H54 (cell line): ENCODE data around the gene YIPF4.
"Not testable (repeated sequence)": the region's sequence is repeated elsewhere in the genome, so short reads cannot be mapped to it uniquely, and the experiment has no call there.

ENCODE experiments used
- DNase-seq: peaks from one replicate; pipeline ENCODE4 v3.0.0; 2011; ENCODE audit warnings: low spot score, mixed read lengths; ENCODE audit not compliant: insufficient read length
- FAIRE-seq: peaks from 3 replicates; lab custom pipeline; 2011; peaks lifted over from hg19 to GRCh38; lab: Jason Lieb, UNC
- POLR2A ChIP-seq: IDR thresholded peaks from 2 replicates; pipeline ENCODE4 v1.6.1; 2011; ENCODE audit warnings: low read depth, mild to moderate bottlenecking, low read length

YIPF4 gene

GRCh38 chr2:32264422-32265105 is 13.1 kb upstream of the YIPF4 start, which contains the start of gene NLRC4:
Gene NLRC4 (minus strand): TSS chr2:32264886. CDS start chr2:32256775, 8,111 bp downstream.
- no peak for FAIRE-seq
- no peak for TF ChIP-seq POLR2A
- DNase-seq, result no peak

- TF ChIP-seq POLR2A, result no peak
- FAIRE-seq (no peak), DNase-seq (no peak)
These were observed 6.6 kb upstream of the YIPF4 start for GRCh38 chr2:32271063-32271462.

DNA sequence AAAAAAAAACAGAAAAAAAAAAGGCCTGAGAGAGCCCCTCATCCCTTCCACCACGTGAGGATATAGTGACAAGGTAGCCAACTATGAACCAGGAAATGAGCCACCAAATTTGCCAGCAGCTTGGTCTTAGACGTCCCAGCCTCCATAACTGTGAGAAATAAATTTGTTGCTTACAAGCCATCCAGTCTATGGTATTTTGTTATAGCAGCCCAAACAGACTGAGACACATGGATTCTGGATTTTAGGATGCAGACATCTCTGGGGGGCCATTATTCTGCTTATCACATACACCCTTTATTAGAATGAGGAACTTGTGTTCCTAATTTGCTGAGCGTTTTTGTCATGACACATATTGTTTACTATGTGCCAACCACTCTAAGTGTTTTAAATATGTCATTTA is 5.4 kb upstream of the YIPF4 start:
- TF ChIP-seq POLR2A, result no peak
- no peak for FAIRE-seq
- DNase-seq, result no peak

GRCh38 chr2:32274289-32274688 is 3.4 kb upstream of the YIPF4 start:
- no peak for DNase-seq
- no peak for TF ChIP-seq POLR2A
- FAIRE-seq, result no peak

GRCh38 chr2:32275790-32276189 is 1.9 kb upstream of the YIPF4 start:
- DNase-seq, FAIRE-seq: not testable (repeated sequence)

DNA sequence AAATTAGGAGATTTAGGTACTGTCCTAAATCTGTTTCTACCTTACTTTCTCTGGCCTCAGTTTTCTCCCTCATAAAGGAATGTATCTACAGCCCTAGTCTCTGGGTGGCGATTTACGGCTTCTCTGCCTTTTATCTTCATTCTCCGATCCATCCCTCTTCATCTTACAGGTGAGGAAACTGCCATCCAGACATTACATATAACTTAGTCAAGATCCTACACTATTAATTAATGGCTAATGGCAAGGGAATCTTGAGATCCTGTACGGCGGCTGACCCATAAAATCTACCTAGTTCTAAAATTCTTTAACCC is 386 bp upstream of the YIPF4 start:
- TF ChIP-seq POLR2A, result no peak
- FAIRE-seq (no peak), DNase-seq (no peak)

DNA sequence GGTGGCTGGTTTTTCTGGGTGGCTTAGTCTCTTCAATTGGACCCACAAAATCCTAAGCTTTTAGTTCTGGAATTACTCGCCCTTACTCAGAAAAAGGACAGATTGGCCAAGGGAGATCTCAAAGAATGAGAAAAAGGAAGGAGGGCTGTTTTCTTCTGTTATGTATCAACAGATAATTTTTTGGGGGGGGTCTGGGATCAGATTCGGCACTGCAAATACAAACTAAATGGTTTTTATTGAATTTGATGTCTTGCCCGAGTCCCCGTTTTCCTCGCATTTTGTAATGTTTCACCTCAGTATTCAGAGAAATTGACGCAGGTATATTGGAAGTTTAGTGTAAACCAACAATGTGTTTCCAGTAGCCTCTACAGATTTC is 762 bp downstream of the YIPF4 start:
- no peak for TF ChIP-seq POLR2A
- DNase-seq, result no peak

DNA sequence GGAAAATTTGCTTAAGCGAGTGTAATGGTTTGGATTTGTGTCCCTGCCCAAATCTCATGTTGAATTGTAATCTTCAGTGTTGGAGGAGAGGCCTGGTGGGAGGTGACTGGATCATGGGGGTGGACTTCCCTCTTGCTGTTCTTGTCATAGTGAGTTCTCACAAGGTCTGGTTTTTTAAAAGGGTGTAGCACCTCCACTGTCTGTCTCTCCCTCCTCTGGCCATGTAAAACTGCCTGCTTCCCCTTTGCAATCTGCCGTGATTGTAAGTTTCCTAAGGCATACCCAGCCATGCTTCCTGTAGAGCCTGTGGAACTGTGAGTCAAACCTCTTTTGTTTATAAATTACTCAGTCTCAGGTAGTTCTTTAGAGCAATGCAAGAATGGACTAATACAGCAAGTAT is 6.6 kb downstream of the YIPF4 start:
- peak; percentile 65 for FAIRE-seq
- no peak for TF ChIP-seq POLR2A
- no peak for DNase-seq

More for the DNA sequence above, 762 bp downstream of the YIPF4 start:
- FAIRE-seq, result no peak

GRCh38 chr2:32289165-32289999 is 11.7 kb downstream of the YIPF4 start:
- TF ChIP-seq POLR2A, result no peak
- peak; percentile 93 for FAIRE-seq
- DNase-seq, result peak; percentile 16

DNA sequence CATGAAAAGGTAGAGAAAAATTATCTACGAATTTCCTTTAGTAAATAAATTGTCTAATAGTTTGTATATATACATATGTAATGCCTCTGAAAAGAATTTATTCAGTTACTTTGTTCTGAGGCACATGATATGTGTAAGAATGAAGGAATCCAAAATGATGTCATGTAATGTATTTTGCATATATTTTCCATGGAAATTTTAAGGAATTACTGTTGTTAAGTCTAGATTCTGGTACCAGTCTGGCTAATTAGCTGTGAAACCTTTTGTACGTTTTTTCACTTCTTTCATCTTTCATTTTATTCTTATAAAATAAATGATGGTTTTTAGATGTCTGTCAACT is 12.3 kb downstream of the YIPF4 start:
- DNase-seq (no peak), FAIRE-seq (no peak)
- TF ChIP-seq POLR2A, result no peak

DNA sequence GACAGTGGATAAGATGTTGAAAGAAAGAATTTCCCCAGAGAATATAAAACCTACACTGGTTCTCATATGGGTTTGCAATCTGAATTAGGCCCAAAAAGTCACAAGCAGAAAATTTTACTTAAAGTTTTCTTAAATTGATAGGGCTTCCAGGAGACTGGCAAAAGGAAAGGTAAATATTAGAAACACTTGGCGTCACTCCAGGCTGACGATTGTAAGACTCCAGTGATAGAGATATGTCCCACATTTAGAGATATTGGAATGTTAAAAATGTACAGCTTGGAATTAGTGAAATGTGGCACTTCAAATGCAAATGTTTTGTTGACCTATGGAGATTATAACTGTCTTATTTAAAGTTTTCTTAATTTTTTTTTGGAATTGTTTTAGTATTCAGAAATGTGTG is 14.0 kb downstream of the YIPF4 start:
- TF ChIP-seq POLR2A, result no peak
- FAIRE-seq (no peak), DNase-seq (no peak)

- DNase-seq, FAIRE-seq: not testable (repeated sequence)
These were observed 15.8 kb downstream of the YIPF4 start for GRCh38 chr2:32293493-32293892.

DNA sequence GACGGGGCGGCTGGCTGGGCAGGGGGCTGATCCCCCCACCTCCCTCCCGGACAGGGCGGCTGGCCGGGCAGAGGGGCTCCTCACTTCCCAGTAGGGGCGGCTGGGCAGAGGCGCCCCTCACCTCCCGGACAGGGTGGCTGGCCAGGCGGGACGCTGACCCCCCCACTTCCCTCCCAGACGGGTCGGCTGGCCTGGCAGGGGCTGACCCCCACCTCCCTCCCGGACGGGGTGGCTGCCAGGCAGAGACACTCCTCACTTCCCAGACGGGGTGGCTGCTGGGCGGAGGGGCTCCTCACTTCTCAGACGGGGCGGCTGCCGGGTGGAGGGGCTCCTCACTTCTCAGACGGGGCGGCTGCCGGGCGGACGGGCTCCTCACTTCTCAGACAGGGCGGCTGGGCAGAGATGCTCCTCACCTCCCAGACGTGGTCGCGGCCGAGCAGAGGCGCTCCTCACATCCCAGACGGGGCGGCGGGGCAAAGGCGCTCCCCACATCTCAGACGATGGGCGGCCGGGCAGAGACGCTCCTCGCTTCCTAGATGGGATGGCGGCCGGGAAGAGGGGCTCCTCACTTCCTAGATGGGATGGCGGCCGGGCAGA is 16.4 kb downstream of the YIPF4 start:
- not testable (repeated sequence) for FAIRE-seq, DNase-seq

DNA sequence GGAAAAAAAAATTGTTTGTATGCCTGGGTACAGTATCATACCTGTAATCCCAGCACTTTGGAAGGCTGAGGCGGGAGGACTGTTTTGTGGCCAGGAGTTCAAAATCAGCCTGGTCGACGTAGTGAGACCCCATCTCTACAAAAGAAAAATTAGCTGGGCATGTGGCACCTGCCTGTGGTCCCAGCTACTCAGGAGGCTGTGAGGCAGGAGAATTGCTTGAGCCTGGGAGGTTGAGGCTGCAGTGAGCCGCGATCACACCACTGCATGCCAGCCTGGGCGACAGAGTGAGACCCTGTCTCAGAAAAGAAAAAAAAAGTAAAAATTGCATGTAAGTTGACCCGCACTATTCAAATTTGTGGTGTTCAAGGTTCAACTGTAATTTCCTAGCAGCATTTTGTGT is 32.9 kb downstream of the YIPF4 start:
- FAIRE-seq, result no peak
- no peak for DNase-seq
- no peak for TF ChIP-seq POLR2A

DNA sequence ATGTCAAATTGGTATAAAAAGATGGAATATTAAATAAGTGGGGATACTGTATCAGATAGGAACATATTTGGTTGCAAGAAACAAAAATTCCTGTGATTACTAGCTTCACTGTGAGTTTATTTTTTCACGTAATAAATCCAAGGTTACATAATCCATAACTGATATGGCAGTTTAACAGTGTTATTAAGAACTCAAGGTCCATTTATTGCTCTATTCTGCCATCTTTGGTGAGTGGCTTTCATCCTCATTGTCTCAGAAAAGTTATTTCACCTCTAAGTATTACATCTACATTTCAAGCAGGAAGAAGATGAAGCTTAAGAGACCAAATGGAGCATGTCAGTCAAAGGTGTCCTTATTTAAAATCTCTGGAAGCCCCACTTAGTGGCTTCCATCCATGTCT is 37.2 kb downstream of the YIPF4 start:
- TF ChIP-seq POLR2A, result no peak
- FAIRE-seq (no peak), DNase-seq (no peak)

- not testable (repeated sequence) for DNase-seq, FAIRE-seq
These were observed 51.0 kb downstream of the YIPF4 start for GRCh38 chr2:32328679-32329078.

DNA sequence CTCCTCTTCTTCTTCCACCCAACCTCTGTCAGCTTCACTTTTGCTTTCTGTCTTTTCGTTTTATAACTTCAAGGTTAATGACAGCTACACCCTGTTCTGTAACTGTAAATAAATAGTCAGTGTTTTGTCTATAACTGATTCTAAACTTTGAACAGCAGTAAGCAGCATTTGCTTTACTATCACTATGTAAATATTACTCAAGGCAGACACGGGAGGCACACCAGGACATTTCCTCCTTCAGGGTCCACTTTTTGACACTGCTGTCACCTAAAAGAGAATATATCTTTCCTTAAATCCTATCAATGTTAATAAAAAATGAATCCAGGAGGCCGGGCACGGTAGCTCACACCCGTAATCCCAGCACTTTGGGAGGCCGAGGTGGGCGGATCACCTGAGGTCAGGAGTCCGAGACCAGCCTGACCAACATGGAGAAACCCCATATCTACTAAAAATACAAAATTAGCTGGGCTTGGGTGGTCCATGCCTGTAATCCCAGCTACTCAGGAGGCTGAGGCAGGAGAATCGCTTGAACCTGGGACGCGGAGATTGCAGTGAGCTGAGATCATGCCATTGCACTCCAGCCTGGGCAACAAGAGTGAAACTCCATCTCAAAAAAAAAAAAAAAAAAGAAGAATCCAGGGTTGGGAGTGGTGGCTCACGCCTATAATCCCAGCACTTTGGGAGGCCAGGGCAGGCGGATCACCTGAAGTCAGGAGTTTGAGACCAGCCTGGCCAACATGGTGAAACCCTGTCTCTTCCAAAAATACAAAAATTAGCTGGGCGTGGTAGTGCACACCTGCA is 51.7 kb downstream of the YIPF4 start:
- not testable (repeated sequence) for DNase-seq, FAIRE-seq
